A549 treated with Mapracorat at 1 μM for 4 hours (cell line): ENCODE results near the gene RBM15B. TPM values are rescaled to one million over a fixed set of nuclear protein-coding genes. Genes with fewer than 3 reads are reported as not detected.

Source experiments
- total RNA-seq: library from RNA; stranded (reverse); fragments of 200-300 nt; extraction: Qiagen RNA extraction; gene quantifications from 5 replicates; pipeline ENCODE4 v1.2.3, GENCODE V29; 2022

Gene RBM15B
- 15.5 to 20.0 TPM (median 19.4 TPM) in 5 replicates for total RNA-seq

DNA sequence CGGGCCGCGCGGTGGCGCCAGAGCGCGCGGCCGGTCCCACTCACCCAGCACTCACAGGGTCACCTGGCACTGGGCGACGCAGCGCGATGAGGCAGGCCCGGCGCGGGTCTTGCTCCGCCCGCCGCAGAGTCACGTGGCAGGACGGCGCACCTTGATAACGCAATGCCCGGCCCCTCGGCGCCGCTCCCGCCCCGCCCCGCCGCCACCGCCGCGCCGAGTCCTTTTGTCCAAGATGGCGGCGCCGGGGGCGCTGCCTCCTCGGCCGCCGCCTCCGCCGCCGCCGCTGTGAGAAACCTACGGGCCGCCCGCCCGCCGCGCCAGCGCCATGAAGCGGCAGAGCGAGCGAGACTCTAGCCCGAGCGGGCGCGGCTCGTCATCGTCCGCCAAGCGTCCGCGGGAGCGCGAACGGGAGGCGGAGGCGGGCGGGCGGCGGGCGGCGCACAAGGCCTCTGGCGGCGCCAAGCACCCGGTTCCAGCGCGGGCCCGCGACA lies at the start of gene RBM15B:
Gene RBM15B (plus strand): TSS at position 211 of the 491 bp plus-strand sequence. CDS start 115 bp downstream, at position 326.

GRCh38 chr3:51384726-51385473 lies 6.2 kb upstream of the RBM15B start, which contains the start of gene MANF:
MANF (plus strand) TSS chr3:51385291; CDS start chr3:51385343, 52 bp downstream.

Other genes starting within 250 kb of the RBM15B start
- 99.6 to 125 TPM (median 110 TPM) in 5 replicates for gene MANF, start 6.0 kb upstream of the RBM15B start, total RNA-seq
- 10.9 to 14.2 TPM (median 12.1 TPM) in 5 replicates for gene DCAF1, start 108.7 kb downstream of the RBM15B start, total RNA-seq
- gene RAD54L2, start 147.4 kb downstream of the RBM15B start, total RNA-seq: 3.6 to 4.1 TPM (median 3.9 TPM) in 5 replicates